Measurements from ENCODE around the gene TTC34.
A peak's percentile ranks its signal among the peaks of the same experiment; 100 is the strongest.

The TTC34 gene

DNA sequence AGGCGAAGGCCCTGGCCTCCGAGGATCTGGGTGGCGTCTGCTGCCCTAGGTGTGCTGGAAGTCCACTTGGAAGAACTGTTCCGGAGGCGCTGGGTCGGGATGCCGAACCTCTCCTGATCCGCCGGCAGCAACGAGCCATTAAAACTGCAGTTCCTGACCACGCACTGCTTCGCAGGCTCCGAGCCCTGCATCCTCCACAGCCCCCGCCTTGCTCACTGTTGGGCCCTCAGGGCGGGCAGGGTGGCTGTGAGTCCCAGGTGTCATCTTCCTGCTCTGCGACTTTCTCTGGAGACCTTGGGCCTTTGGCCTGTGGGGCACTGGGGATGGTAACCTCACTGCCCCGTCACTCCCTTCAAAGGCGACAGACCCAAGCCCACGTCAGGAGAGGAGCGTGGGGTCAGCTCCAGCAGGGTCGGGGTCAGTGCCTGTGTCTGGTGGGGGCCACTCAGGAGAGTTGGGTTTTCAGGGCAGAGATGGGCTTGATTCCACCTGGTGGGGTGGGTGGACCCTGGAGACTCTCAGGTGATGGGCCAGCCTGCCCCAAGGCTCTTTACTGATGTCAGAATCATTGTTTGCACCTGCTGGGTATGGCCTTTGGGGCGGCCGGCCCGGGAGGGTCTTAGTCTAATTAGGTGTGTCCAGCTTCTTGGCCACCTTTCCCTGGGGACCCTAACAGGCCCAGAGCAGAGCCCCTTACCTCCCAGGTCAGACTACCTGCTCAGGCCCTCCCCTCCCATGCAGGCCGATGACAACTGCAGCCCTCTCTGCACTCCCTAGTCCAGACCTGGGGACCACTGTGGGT lies 211.9 kb downstream of the TTC34 start:
- DNase-seq (ENCODE audit: low spot score), result no peak

GRCh38 chr1:2588661-2589430 lies 212.6 kb downstream of the TTC34 start:
- DNase-seq (ENCODE audit: low spot score), result no peak

DNA sequence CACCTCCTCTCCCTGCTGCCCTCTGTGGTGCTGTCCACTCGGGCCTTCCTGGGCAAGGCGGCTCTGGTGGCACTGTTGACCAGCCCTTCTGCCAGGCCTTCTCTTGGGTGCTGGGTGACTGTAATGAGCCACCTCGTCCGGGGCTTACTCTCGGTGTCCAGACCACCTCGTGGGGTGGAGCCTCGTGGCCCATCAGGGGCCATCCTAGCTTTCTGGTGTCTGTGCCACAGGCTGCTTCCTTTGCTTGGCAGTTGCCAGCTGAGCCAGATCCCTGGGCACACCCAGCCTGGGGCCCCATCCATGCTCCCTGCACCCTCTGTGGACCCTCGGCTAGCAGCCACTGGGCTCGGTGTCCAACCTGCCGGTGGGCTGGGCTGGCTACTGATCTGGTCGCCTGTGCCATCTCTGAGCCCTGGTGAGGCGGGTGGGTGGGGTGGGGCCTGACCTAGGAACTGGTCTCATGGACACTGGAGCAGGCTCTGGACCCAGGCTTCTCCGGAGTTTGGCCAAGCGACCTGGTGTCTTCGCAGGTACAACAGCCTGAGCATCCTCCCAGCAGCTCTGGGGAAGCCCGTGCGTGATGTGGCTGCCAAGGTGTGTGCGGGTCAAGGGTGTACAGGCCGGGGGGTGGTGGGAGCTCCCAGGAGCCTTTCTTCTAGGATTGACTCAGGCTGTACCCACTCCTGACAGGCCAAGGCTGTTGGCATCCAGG lies 213.5 kb downstream of the TTC34 start:
- no peak for DNase-seq (ENCODE audit: low spot score)

DNA sequence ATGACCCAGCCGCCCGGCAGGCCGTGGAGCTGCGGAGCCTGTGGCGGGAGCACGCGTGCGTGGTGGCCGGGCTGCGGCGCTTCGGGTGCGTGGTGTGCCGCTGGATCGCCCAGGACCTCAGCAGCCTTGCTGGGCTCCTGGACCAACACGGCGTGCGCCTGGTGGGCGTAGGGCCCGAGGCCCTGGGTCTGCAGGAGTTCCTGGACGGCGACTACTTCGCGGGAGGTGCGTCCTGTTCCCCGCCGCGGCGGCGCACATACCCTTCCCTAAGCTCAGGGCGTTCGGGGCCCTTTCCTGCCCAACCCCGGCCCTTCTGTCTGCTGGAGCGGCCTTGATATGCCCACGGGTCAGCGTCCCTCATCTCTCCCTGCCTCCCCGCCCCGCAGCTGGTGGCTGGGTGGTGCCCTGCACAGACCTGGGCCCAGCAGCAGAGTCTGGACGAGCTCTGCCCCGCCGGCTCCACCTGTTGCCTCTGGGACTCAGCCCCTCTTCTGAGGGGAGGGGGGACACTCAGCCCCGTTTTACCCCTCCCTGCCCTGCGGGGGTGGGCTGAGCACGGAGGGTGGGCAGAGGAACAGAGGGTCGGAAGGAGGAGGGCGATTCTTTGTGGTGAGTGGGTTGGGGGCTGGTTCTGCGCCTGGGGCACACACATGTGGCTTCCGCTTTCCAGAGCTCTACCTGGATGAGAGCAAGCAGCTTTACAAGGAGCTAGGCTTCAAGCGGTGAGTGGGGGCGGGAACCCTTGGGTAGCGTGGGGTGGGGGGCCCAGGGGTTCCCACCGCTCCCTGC lies 214.2 kb downstream of the TTC34 start:
- DNase-seq (ENCODE audit: low spot score), result peak; percentile 9

DNA sequence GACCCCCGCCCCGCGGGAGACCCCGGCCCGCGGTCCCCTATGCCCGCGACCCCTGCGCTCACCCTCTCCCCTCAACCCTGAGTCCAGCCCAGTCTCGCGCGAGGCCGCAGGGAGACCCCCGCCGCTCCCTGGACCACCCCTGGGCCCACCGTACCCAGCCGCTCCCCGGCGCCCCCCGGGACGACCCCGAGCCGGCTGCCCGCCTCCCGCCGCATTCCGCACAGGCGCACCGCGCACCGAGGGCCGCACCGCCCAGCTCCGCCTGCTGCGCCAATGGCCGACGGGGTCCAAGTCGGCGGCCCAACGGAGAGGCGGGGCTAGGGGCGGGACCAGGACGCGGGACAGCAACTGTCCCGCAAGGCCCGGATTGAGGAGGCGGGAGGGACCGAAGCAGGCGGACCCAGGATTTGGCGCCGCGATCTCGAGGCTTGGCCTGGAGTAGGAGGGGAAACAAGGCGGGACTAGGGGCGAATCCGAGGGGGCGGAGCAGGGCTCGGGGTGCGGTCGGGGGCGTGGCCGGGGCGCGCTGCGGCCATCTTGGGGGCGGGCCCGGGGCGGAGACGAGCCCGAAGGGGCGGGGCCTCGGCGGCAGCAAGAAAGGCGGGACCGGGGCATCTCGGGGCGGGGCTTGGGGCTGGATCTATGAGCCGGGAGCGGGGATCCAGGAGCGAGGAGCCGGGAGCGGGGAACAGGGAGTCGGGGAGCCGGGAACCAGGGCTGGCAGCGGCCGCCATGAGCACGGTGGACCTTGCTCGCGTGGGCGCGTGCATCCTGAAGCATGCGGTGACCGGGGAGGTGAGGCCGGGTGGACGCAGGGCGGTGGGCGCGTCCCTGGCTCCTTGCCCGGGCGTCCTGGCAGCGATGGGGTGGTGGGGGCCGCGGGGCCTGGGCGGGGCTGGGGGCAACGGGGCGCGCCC lies 215.1 kb downstream of the TTC34 start, which contains the start of gene PRXL2B:
Gene PRXL2B, plus strand, starts transcription at position 624 of the 917 bp plus-strand sequence. Its CDS starts 109 bp downstream, at position 733.
- peak; percentile 99 for DNase-seq (ENCODE audit: low spot score)

All from pons (tissue), 1 donor.